Measurements from ENCODE around the gene FUT1.
"Not testable (repeated sequence)": the region's sequence is repeated elsewhere in the genome, so short reads cannot be mapped to it uniquely, and the experiment has no call there.

The FUT1 gene

DNA sequence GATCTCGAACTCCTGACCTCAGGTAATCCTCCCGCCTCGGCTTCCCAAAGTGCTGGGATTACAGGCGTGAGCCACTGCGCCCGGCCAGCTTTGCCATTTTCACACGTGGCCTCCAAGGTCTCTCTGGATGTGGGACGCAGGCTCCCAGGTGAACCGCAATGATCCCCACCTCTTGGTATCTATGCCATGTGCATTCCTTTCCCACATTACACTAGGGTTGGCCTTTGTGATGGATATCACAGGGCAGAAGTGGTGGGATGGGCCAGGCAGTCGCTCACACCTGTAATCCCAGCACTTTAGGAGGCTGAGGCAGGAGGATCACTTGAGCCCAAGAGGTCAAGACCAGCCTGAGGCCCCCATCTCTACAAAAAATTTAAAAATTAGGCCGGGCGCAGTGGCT lies 25.3 kb upstream of the FUT1 start:
- no peak overlapping the region for H3K4me3 ChIP-seq (ENCODE audit: low read length)
- TF ChIP-seq, protein P1, sequence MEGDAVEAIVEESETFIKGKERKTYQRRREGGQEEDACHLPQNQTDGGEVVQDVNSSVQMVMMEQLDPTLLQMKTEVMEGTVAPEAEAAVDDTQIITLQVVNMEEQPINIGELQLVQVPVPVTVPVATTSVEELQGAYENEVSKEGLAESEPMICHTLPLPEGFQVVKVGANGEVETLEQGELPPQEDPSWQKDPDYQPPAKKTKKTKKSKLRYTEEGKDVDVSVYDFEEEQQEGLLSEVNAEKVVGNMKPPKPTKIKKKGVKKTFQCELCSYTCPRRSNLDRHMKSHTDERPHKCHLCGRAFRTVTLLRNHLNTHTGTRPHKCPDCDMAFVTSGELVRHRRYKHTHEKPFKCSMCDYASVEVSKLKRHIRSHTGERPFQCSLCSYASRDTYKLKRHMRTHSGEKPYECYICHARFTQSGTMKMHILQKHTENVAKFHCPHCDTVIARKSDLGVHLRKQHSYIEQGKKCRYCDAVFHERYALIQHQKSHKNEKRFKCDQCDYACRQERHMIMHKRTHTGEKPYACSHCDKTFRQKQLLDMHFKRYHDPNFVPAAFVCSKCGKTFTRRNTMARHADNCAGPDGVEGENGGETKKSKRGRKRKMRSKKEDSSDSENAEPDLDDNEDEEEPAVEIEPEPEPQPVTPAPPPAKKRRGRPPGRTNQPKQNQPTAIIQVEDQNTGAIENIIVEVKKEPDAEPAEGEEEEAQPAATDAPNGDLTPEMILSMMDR (conservative IDR thresholded peaks at IDR 0.05; ENCODE audit: low read length), result no peak
- no peak for DNase-seq (ENCODE audit: low read depth)

GRCh38 chr19:48777139-48777538 lies 24.7 kb upstream of the FUT1 start:
- no peak overlapping the region for H3K4me3 ChIP-seq (ENCODE audit: low read length)
- TF ChIP-seq, protein P1 (conservative IDR thresholded peaks at IDR 0.05; ENCODE audit: low read length), result no peak
- no peak for DNase-seq (ENCODE audit: low read depth)

DNA sequence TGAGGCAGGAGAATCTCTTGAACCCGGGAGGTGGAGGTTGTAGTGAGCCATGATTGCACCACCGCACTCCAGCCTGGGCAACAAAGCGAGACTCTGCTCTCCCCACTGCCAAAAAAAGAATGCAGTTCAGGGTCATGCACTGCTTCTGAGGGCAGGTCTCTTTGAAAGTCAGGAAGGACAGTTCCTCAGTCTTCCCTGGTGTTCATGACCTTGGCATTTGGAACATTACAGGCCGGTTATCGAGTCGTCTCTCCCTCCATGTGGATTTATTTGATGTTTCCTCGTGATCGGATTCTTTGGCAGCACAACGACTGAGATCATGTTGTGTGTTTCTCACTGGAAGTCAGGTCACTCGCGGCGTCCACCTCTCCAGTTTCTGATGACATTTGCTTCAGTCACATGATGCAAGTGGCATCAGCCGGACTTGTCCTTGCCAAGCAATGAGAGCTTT lies 20.1 kb upstream of the FUT1 start:
- TF ChIP-seq, protein P1 (conservative IDR thresholded peaks at IDR 0.05; ENCODE audit: low read length), result no peak
- DNase-seq (ENCODE audit: low read depth), result peak; percentile 40
- H3K4me3 ChIP-seq (ENCODE audit: low read length), result no peak overlapping the region

- TF ChIP-seq, protein P1 (conservative IDR thresholded peaks at IDR 0.05; ENCODE audit: low read length), result no peak
- no peak for DNase-seq (ENCODE audit: low read depth)
- H3K4me3 ChIP-seq (ENCODE audit: low read length), result no peak overlapping the region
These were observed 18.5 kb upstream of the FUT1 start for GRCh38 chr19:48770734-48771472.

DNA sequence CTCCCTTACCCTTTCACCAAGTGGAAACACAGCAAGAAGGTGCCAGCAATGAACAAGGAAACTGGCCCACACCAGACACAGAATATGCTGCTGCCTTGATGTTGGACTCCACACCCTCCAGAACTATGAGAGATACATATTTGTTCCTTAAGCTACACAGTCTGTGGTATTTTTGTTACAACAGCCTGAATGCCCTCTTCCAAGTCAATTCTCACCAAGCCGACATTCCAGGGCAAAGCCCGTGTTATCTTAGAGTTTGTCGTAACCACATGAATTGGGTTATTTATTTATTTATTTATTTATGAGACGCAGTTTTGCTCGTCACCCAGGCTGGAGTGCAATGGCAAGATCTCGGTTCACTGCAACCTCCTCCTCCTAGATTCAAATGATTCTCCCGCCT lies 17.8 kb upstream of the FUT1 start:
- TF ChIP-seq, protein P1 (conservative IDR thresholded peaks at IDR 0.05; ENCODE audit: low read length), result no peak
- no peak overlapping the region for H3K4me3 ChIP-seq (ENCODE audit: low read length)
- DNase-seq (ENCODE audit: low read depth), result peak; percentile 81

GRCh38 chr19:48768994-48769713 lies 16.7 kb upstream of the FUT1 start:
- no peak for DNase-seq (ENCODE audit: low read depth)
- TF ChIP-seq, protein P1 (conservative IDR thresholded peaks at IDR 0.05; ENCODE audit: low read length), result no peak
- no peak overlapping the region for H3K4me3 ChIP-seq (ENCODE audit: low read length)

DNA sequence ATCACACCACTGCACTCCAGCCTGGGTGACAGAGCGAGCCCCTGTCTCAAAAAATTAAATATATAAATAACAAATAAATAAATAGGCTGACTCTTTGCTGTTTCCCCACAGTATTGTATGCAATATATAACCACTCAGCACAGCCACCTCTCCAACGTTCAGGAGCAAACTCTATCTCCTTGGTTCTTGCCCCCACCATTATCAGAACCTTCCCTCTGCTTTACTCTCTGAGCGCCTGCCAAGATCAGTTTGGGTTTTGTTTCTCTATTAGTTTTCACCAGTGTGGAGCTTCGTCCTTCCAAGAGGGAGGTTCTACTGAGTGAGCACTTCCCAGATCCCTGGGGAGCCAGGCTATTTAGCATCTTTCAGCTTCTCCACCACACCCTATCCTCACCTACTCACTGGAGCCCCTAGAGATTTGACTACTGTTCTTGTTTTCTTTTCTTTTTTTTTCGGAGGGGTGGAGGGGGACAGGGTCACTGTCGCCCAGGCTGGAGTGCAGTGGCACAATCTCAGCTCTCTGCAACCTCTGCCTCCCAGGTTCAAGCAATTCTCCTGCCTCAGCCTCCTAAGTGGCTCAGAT lies 15.8 kb upstream of the FUT1 start:
- H3K4me3 ChIP-seq (ENCODE audit: low read length); DNase-seq (ENCODE audit: low read depth): not testable (repeated sequence)

DNA sequence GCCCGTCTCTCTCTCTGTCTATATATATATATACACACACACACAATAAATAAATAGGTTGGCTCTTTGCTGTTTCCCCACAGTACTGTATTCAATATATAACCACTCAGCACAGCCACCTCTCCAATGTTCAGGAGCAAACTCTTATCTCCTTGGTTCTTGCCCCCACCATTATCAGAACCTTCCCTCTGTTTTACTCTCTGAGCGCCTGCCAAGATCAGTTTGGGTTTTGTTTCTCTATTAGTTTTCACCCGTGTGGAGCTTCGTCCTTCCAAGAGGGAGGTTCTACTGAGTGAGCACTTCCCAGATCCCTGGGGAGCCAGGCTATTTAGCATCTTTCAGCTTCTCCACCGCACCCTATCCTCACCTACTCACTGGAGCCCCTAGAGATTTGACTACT lies 13.4 kb upstream of the FUT1 start:
- H3K4me3 ChIP-seq (ENCODE audit: low read length); DNase-seq (ENCODE audit: low read depth): not testable (repeated sequence)
